H1 (cell line): ENCODE measurements around the gene HNF1A. TPM values are rescaled to one million over a fixed set of nuclear protein-coding genes. Genes with fewer than 3 reads are reported as not detected.

Source experiments
- CTCF ChIA-PET: fragments of 300-600 bp; sonication (Branson Sonifier 250); formaldehyde crosslinking; loops from one replicate; lab custom pipeline; 2021; ENCODE audit not compliant: partially characterized antibody; lab: Charles Lee
- POLR2A ChIA-PET: fragments of 300-600 bp; sonication (Branson Sonifier 250); formaldehyde crosslinking; loops from one replicate; lab custom pipeline; 2021; ENCODE audit warnings: inconsistent platforms; ENCODE audit not compliant: partially characterized antibody; lab: Charles Lee
- DNase-seq, 2 experiments: peaks; one replicate each; pipeline versions ENCODE4 v3.0.0 to v3.0.0-alpha.2; 2010 to 2022; ENCODE audit warnings: low spot score in 2 of 2, low read depth in 1 of 2, mixed read lengths in 1 of 2
- FAIRE-seq: peaks from 2 replicates; lab custom pipeline; 2011; peaks lifted over from hg19 to GRCh38; lab: Jason Lieb, UNC
- H2AFZ ChIP-seq: 2 replicates; pipeline ENCODE4 v1.8.1; 2012; ENCODE audit warnings: low read length, inconsistent platforms
- H2AK5ac ChIP-seq: 2 replicates; pipeline ENCODE4 v1.6.1; 2013; ENCODE audit warnings: low read depth, low read length
- H2BK120ac ChIP-seq: replicated peaks from 2 replicates; pipeline ENCODE3; 2013; ENCODE audit warnings: low read depth, low read length, inconsistent platforms
- H2BK12ac ChIP-seq: 2 replicates; pipeline ENCODE4 v1.6.1; 2013; ENCODE audit warnings: low read depth, low read length
- H2BK15ac ChIP-seq: 2 replicates; pipeline ENCODE4 v1.6.1; 2013; ENCODE audit warnings: low read length
- H2BK20ac ChIP-seq: 2 replicates; pipeline ENCODE4 v1.6.1; 2013; ENCODE audit warnings: low read length
- H2BK5ac ChIP-seq: 2 replicates; pipeline ENCODE4 v1.6.1; 2013; ENCODE audit warnings: low read depth, low read length
- H3K14ac ChIP-seq: 2 replicates; pipeline ENCODE4 v1.6.1; 2013; ENCODE audit warnings: inconsistent platforms; ENCODE audit not compliant: insufficient read length
- H3K18ac ChIP-seq: 2 replicates; pipeline ENCODE4 v1.6.1; 2013; ENCODE audit warnings: low read length; ENCODE audit errors: extremely low read depth
- H3K23ac ChIP-seq: 2 replicates; pipeline ENCODE4 v1.6.1; 2013; ENCODE audit warnings: inconsistent platforms; ENCODE audit not compliant: insufficient read length
- H3K23me2 ChIP-seq: 2 replicates; pipeline ENCODE4 v1.6.1; 2013; ENCODE audit warnings: low read depth, low read length
- H3K27ac ChIP-seq: 2 replicates; pipeline ENCODE4 v1.6.1; 2011; ENCODE audit warnings: low read depth, low read length, inconsistent platforms
- H3K27me3 ChIP-seq, 4 experiments: replicated peaks in 1 of 4; 1 replicate in 1 of 4; 2 replicates in 3 of 4; pipeline versions ENCODE4 v1.6.1 to v1.8.1; 2011 to 2013; ENCODE audit warnings: low read length in 3 of 4, mild to moderate bottlenecking in 3 of 4, inconsistent platforms in 2 of 4, mixed read lengths in 2 of 4, moderate library complexity in 1 of 4; ENCODE audit not compliant: control insufficient read depth in 3 of 4, insufficient read depth in 3 of 4; ENCODE audit errors: extremely low read depth in 1 of 4
- H3K36me3 ChIP-seq, 4 experiments: 2 replicates each; pipeline versions ENCODE4 v1.6.1 to v1.8.1; 2011 to 2013; ENCODE audit warnings: mild to moderate bottlenecking in 4 of 4, low read length in 3 of 4, moderate library complexity in 2 of 4, control low read depth in 1 of 4, inconsistent platforms in 1 of 4; ENCODE audit not compliant: insufficient read depth in 4 of 4, control insufficient read depth in 2 of 4
- H3K4ac ChIP-seq: replicated peaks from 2 replicates; pipeline ENCODE3; 2013; ENCODE audit warnings: low read length, low read depth, mixed read lengths, inconsistent platforms; ENCODE audit not compliant: insufficient read length
- H3K4me1 ChIP-seq, 4 experiments: replicated peaks in 1 of 4; 1 replicate in 1 of 4; 2 replicates in 3 of 4; pipeline versions ENCODE4 v1.6.1 to v1.8.1; 2011 to 2013; ENCODE audit warnings: low read length in 3 of 4, inconsistent platforms in 2 of 4, mixed read lengths in 1 of 4; ENCODE audit not compliant: insufficient read depth in 4 of 4, control insufficient read depth in 3 of 4
- H3K4me2 ChIP-seq, 2 experiments: 2 replicates each; pipeline versions ENCODE4 v1.6.1 to v1.8.1; 2011 to 2013; ENCODE audit warnings: low read depth in 2 of 2, low read length in 2 of 2, control low read depth in 1 of 2, inconsistent platforms in 1 of 2, mild to moderate bottlenecking in 1 of 2; ENCODE audit not compliant: insufficient read depth in 1 of 2
- H3K4me3 ChIP-seq, 4 experiments: fragments of 200-600, 300-600 bp in 1 of 4; sonication (generic), shearing (Covaris generic), sonication (Bioruptor Twin) in 1 of 4; 2 replicates each; pipeline versions ENCODE4 v1.5.1 to v1.8.1; 2011 to 2016; ENCODE audit warnings: low read length in 4 of 4, low read depth in 3 of 4, control low read depth in 2 of 4, inconsistent platforms in 2 of 4, mild to moderate bottlenecking in 2 of 4, mixed read lengths in 1 of 4, moderate library complexity in 1 of 4; ENCODE audit not compliant: insufficient read depth in 2 of 4; ENCODE audit errors: extremely low read depth in 1 of 4
- H3K56ac ChIP-seq: replicated peaks from 2 replicates; pipeline ENCODE3; 2013; ENCODE audit warnings: low read depth, mild to moderate bottlenecking, mixed read lengths, low read length, inconsistent platforms; ENCODE audit not compliant: insufficient read length
- H3K79me1 ChIP-seq: 2 replicates; pipeline ENCODE4 v1.6.1; 2013; ENCODE audit warnings: low read depth, low read length, control low read depth
- H3K79me2 ChIP-seq, 2 experiments: 2 replicates each; pipeline versions ENCODE4 v1.6.1 to v1.8.1; 2012 to 2013; ENCODE audit warnings: low read length in 2 of 2, mild to moderate bottlenecking in 2 of 2, inconsistent platforms in 1 of 2; ENCODE audit not compliant: insufficient read depth in 2 of 2, control insufficient read depth in 1 of 2
- H3K9ac ChIP-seq, 4 experiments: replicated peaks in 1 of 4; 1 replicate in 1 of 4; 2 replicates in 3 of 4; pipeline versions ENCODE4 v1.6.1 to v1.8.1; 2011 to 2013; ENCODE audit warnings: low read depth in 3 of 4, low read length in 3 of 4, control low read depth in 2 of 4, mild to moderate bottlenecking in 2 of 4, moderate library complexity in 2 of 4, inconsistent platforms in 1 of 4; ENCODE audit errors: extremely low read depth in 1 of 4
- H3K9me3 ChIP-seq, 2 experiments: 2 replicates each; pipeline versions ENCODE4 v1.6.1 to v1.8.1; 2012 to 2013; ENCODE audit warnings: mild to moderate bottlenecking in 2 of 2, moderate library complexity in 2 of 2, control low read depth in 1 of 2, inconsistent platforms in 1 of 2, low read depth in 1 of 2, low read length in 1 of 2, mixed read lengths in 1 of 2; ENCODE audit not compliant: insufficient read depth in 2 of 2
- H4K20me1 ChIP-seq, 2 experiments: replicated peaks in 1 of 2; 2 replicates each; pipeline versions ENCODE3 to v1.8.1; 2011 to 2013; ENCODE audit warnings: inconsistent platforms in 2 of 2, low read length in 2 of 2, mild to moderate bottlenecking in 1 of 2; ENCODE audit not compliant: insufficient read depth in 2 of 2, control insufficient read depth in 1 of 2
- H4K5ac ChIP-seq: 2 replicates; pipeline ENCODE4 v1.6.1; 2013; ENCODE audit warnings: low read length, low read depth, mixed read lengths, inconsistent platforms; ENCODE audit not compliant: insufficient read length
- H4K8ac ChIP-seq: 2 replicates; pipeline ENCODE4 v1.8.0; 2013; ENCODE audit warnings: mild to moderate bottlenecking, moderate library complexity, low read length, inconsistent platforms; ENCODE audit not compliant: insufficient read depth; ENCODE audit errors: extremely low read depth
- H4K91ac ChIP-seq: replicated peaks from 2 replicates; pipeline ENCODE3; 2013; ENCODE audit warnings: low read length, mixed read lengths, inconsistent platforms; ENCODE audit not compliant: insufficient read length
- POLR2A ChIP-seq, 2 experiments: IDR thresholded peaks; 1 replicate in 1 of 2; 2 replicates in 1 of 2; pipeline ENCODE4 v1.6.1; 2011; ENCODE audit warnings: low read depth in 2 of 2, low read length in 2 of 2, mild to moderate bottlenecking in 2 of 2; ENCODE audit errors: control extremely low read depth in 1 of 2
- POLR2AphosphoS5 ChIP-seq: IDR thresholded peaks from 2 replicates; pipeline ENCODE4 v1.6.1; 2011; ENCODE audit warnings: low read depth, low read length
- SRF ChIP-seq: IDR thresholded peaks from 2 replicates; pipeline ENCODE4 v1.6.1; 2011; ENCODE audit warnings: mild to moderate bottlenecking, low read depth, low read length, moderate library complexity
- WGBS, 2 experiments: shearing (Covaris generic) in 1 of 2; methylation state at CpG; one replicate each; pipeline versions ENCODE4 v1.1.6 to v1.1.7; 2013 to 2015; ENCODE audit warnings: low lambda C conversion rate in 2 of 2, mixed read lengths in 2 of 2, inconsistent platforms in 1 of 2, low coverage in 1 of 2, missing lambda C conversion rate in 1 of 2; ENCODE audit not compliant: insufficient replicate concordance in 2 of 2, insufficient coverage in 1 of 2, insufficient read length in 1 of 2; ENCODE audit errors: extremely low coverage in 1 of 2, missing lambda C conversion rate in 1 of 2; 5-methylcytosine and 5-hydroxymethylcytosine counted together
- polyA plus RNA-seq, 7 experiments: library from polyadenylated mRNA; depleted of rRNA in 3 of 7; stranded (reverse) in 5 of 7; unstranded in 2 of 7; fragments of >200 nt in 5 of 7; fragments of 200-250 nt in 2 of 7; gene quantifications; 1 replicate in 5 of 7; 2 replicates in 1 of 7; 4 replicates in 1 of 7; pipeline versions ENCODE4 v1.2.1 to v1.2.3, GENCODE V29; 2011 to 2013; ENCODE audit warnings: missing spikeins in 2 of 7, mixed read lengths in 2 of 7
- total RNA-seq: library from RNA; stranded (reverse); fragmentation: NEBNext Ultra II Directional; extraction: Animal tissue kit (Norgen Biotek cat#: 25700); gene quantifications from 2 replicates; pipeline ENCODE4 v1.2.1, GENCODE V29; 2021

HNF1A gene
- total and polyA plus RNA-seq, 2 of the 8 experiments (the other 6 are each of a cell fraction or from before 2014, with no cell fraction given), result not detected

GRCh38 chr12:120988234-120988633, 9.9 kb downstream of the HNF1A start:
- Histone ChIP-seq H2BK15ac (no peak overlapping the region), H3K4me1 (peaks cover 0 to 5% (median 0%) of the 10 kb centered on the region in 4 experiments; a peak in 1 of 7 replicates), H3K23ac (no peak overlapping the region), H4K91ac (no peak overlapping the region), H3K79me2 (no peaks in the 10 kb centered on the region), H3K4me2 (no peak overlapping the region)
- no peak for TF ChIP-seq SRF
- no peak for TF ChIP-seq POLR2A (IDR thresholded peaks at IDR 0.05; ENCODE audit: control extremely low read depth in 1 of 2, low read depth in 2 of 2, low read length in 2 of 2)
- no peak for TF ChIP-seq POLR2AphosphoS5
- TF ChIP-seq, all 59 proteins: peak for 0
- H4K8ac ChIP-seq, result no peak overlapping the region
- 88% methylated on average over 4 of the region's 4 CpGs; no CpG with 5 or more reads in 1 of the 2 experiments for WGBS, 2 experiments
- no peak overlapping the region for H3K56ac ChIP-seq
- H3K27ac ChIP-seq, result no peak overlapping the region
- DNase-seq (no peak), FAIRE-seq (no peak)
- no peak overlapping the region for H2AK5ac ChIP-seq
- no peak overlapping the region for H2BK20ac ChIP-seq
- no peaks in the 10 kb centered on the region for H3K27me3 ChIP-seq
- H3K18ac ChIP-seq, result no peak overlapping the region
- H3K23me2 ChIP-seq, result peaks cover 10% of the 10 kb centered on the region; the same call in 1 of the 2 replicates
- no peak overlapping the region for H3K14ac ChIP-seq
- H3K9ac ChIP-seq, result no peak overlapping the region
- no peak overlapping the region for H2AFZ ChIP-seq
- ChIA-PET CTCF (no interaction called here), POLR2A (no interaction called here)
- H3K4me3 ChIP-seq, result no peak overlapping the region
- no peak overlapping the region for H2BK120ac ChIP-seq
- no peak overlapping the region for H3K4ac ChIP-seq
- no peaks in the 10 kb centered on the region for H3K9me3 ChIP-seq
- no peaks in the 10 kb centered on the region for H4K20me1 ChIP-seq
- no peaks in the 10 kb centered on the region for H3K36me3 ChIP-seq
- no peak overlapping the region for H2BK12ac ChIP-seq
- H2BK5ac ChIP-seq, result no peak overlapping the region
- no peaks in the 10 kb centered on the region for H3K79me1 ChIP-seq
- H4K5ac ChIP-seq, result no peak overlapping the region
